GM13976 (cell line): ENCODE measurements around the gene ZBTB9.

Experiments used
- DNase-seq: peaks from one replicate; pipeline ENCODE4 v3.0.0; 2012; ENCODE audit warnings: low spot score
- in situ Hi-C: fragments of 300-500 bp; cut with MboI; formaldehyde crosslinking; loops from one replicate; pipeline ENCODE4 v1.12.0; 2022; ENCODE audit warnings: low sequenced_read_pairs, mixed read lengths, inconsistent platforms; ENCODE audit not compliant: unreplicated experiment
- TF ChIP-seq, protein P1 (sequence below): IDR thresholded peaks from 2 replicates; pipeline ENCODE4 v1.5.1; 2012; ENCODE audit warnings: borderline replicate concordance, mild to moderate bottlenecking; ENCODE audit not compliant: insufficient read depth; ENCODE audit errors: extremely low read depth, missing control alignments, control extremely low read depth

Gene ZBTB9, protein sequence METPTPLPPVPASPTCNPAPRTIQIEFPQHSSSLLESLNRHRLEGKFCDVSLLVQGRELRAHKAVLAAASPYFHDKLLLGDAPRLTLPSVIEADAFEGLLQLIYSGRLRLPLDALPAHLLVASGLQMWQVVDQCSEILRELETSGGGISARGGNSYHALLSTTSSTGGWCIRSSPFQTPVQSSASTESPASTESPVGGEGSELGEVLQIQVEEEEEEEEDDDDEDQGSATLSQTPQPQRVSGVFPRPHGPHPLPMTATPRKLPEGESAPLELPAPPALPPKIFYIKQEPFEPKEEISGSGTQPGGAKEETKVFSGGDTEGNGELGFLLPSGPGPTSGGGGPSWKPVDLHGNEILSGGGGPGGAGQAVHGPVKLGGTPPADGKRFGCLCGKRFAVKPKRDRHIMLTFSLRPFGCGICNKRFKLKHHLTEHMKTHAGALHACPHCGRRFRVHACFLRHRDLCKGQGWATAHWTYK

DNA sequence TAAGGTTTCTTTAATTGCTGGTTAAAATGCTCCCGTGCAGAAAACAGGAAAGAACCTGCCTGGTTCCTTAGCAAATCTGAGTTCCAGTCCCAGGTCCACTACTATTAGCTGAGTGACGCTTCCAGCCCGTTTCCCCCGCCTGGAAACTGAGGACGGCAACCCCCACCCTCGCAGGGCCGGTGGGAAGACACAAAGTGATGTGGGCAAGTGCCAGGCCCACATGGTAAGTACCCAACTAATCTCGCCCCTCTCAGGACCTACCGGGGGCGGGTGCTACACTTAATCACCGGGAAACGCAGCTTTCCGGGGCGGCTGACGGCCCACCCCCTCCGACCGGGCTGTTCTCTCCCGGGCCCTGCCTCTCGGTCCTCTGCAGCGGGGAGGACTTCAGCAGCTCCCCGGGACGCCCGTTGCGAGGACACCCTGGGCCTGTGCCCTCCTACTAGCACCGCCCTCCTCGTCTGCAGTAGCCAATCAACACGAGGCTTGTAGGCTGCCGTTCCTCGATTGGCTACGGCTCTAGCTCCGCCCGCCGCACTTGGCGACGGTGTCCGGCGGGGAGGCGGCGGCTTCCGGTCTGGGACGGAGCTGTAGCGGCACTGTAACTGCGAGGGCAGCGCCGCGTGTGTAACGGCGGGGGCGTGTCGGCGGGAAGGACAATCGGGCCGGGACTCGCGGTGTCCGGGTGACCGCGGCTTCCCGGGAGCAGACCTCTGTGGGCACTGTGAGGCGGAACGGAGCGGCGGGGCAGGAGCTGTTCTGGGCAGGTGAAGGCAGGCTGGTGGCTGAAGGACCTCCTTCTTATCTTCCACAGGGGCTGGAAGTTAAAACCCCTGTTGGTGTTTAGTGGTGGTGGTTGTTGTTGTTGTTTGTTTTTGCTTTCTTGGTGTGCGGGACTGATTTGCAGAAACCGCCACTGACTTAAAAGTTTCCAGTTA lies at the start of gene ZBTB9:
Gene ZBTB9 (plus strand): TSS at position 568 of the 938 bp plus-strand sequence. CDS start 525 bp downstream, outside the sequence.
- peak; percentile 99 for DNase-seq
- in situ Hi-C loops: no loop called here
- TF ChIP-seq, protein P1, sequence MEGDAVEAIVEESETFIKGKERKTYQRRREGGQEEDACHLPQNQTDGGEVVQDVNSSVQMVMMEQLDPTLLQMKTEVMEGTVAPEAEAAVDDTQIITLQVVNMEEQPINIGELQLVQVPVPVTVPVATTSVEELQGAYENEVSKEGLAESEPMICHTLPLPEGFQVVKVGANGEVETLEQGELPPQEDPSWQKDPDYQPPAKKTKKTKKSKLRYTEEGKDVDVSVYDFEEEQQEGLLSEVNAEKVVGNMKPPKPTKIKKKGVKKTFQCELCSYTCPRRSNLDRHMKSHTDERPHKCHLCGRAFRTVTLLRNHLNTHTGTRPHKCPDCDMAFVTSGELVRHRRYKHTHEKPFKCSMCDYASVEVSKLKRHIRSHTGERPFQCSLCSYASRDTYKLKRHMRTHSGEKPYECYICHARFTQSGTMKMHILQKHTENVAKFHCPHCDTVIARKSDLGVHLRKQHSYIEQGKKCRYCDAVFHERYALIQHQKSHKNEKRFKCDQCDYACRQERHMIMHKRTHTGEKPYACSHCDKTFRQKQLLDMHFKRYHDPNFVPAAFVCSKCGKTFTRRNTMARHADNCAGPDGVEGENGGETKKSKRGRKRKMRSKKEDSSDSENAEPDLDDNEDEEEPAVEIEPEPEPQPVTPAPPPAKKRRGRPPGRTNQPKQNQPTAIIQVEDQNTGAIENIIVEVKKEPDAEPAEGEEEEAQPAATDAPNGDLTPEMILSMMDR: no peak

GRCh38 chr6:33404884-33405283 lies 49.5 kb upstream of the ZBTB9 start:
- DNase-seq: no peak
- in situ Hi-C loops: no loop called here
- TF ChIP-seq, protein P1: no peak

DNA sequence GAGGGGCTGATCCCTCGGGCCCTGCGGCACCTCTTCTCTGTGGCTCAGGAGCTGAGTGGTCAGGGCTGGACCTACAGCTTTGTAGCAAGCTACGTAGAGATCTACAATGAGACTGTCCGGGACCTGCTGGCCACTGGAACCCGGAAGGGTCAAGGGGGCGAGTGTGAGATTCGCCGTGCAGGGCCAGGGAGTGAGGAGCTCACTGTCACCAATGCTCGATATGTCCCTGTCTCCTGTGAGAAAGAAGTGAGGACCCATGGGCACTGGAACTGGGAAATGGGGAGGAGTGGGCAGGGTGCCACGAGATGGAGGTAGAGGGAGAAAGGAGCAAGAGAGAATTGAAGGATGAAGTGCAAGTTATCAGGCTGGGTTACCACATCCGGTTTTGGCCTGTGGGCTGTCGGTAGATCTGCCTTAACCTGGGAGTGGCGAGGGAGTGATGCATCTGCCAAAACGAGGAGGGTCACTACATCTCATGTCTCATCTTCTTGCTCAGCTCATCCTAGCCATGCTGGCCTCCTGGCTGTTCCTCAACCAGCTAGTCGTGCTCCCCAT lies 48.9 kb upstream of the ZBTB9 start:
- DNase-seq: no peak
- in situ Hi-C loops: no loop called here
- TF ChIP-seq, protein P1: no peak

- TF ChIP-seq, protein P1: no peak
- in situ Hi-C loops: no loop called here
- no peak for DNase-seq
These were observed 48.2 kb upstream of the ZBTB9 start for GRCh38 chr6:33406126-33406525.

DNA sequence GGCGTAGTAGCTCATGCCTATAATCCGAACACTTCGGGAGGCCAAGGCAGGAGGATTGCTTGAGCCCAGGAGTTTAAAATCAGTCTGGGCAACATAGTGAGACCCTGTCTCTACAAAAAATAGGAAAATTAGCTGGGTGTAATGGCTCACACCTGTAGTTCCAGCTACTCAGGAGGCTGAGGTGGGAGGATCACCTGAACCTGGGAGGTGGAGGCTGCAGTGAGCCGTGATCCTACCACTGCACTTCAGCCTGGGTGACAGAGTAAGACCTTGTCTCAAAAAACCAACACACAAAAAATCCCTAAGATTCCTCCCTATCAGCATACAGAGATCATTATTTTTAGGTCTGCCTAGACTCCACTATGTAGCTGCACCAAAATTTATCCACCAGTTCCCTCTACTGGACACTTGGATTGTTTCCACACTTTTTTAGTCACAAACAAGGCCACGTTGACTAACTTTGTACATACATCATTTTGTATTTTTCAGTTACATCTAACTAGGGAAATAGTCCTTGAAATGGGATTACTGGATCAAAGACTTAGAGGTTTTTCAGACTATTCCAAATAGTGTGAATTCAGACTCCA lies 47.2 kb upstream of the ZBTB9 start:
- in situ Hi-C loops: no loop called here

More for the DNA sequence above, 47.2 kb upstream of the ZBTB9 start:
- TF ChIP-seq, protein P1: no peak
- no peak for DNase-seq
